GM21381 (cell line): Measurements from ENCODE around the gene TDO2.
"Not testable (repeated sequence)": the region's sequence is repeated elsewhere in the genome, so short reads cannot be mapped to it uniquely, and the experiment has no call there.

Experiments
- ATAC-seq: cut with Tn5 transposase; IDR thresholded peaks from one replicate; pipeline ENCODE4 v1.9.1; 2021; ENCODE audit warnings: mild to moderate bottlenecking, moderate library complexity; ENCODE audit not compliant: unreplicated experiment

TDO2 gene

DNA sequence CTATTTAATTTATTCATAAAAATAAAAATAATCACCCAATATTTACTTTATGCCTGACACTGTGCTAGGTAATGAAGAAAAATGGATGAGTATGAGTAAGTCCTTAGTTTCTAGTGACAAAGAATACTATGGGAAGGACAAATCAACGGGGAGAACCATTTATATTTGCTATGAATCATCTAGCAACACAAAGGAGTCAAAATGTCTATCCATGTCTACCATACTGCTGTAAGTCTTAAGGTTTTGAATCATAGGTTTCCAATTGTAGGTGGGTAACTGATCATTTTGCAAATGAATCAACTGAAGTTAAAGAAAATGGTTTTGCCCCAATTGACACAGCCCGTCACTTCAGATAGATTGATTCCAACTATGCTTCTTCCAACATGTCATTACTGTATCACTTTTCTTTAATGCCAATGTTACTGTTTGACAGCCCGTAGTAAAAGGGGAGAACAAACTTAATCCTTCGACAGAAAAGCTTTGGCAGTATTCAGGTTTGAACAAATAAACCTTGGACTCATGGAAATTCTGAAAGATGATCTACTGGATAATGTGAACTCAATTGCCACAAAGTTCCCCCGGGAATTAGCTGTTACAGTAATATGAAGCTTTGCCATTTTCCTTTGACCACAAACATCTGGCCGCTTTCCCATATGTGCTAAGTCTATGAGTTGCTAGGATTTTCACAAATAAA lies 3.2 kb downstream of the TDO2 start:
- no peak for ATAC-seq

DNA sequence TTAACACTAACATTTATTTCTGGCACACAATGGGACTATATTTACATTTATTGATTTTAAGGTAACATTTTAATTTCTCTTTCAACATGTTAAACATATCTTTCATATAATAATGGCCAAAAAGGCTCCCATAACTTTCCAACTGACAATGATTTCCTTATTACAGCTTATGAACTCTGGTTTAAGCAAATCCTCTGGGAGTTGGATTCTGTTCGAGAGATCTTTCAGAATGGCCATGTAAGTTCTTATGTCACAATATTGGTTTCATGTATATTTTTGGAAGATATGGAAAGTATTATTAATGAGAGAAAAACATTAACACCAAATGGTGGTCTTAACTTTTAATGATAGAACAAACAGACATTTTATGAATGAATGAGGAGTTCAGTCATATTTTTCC lies 4.1 kb downstream of the TDO2 start:
- no peak for ATAC-seq

DNA sequence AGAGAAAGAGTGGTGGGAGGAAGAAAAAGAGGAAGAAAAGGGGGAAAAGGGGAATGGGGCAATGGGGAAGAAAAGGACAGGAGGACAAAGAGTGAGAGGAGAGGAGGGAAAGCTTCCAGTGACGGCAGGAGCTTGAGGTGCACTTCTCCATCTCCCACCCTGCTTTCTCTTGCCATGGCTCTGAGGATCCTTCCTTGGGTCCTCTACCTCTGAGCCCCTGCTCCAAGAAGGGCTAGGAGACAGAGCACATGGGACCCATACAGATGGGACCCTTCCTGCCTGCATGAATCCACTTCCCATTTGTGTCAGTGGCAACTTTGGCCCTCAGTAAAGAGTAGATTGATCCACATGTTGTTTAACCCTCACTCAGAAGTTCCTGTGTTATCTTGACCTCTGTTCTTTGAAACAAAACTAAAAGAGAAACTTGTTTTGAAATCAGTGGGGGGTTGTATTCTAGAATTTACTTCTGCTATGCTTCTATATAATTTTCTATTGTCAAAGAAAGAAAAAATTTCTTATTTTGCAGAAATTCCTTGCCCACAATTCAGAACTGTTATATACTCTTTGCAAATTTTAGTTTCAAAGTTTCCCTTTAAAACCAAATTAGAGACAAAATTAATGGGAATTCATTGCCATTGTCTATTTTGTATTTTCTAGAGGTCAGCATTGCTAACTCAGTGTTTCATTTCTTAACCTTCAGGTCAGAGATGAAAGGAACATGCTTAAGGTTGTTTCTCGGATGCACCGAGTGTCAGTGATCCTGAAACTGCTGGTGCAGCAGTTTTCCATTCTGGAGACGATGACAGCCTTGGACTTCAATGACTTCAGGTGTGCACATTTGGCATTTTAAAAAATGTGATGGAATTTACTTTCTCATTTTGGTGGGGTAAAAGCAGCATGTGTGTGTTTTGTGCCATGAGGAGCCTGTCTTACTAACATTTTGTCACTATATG lies 5.0 kb downstream of the TDO2 start:
- peak; percentile 83 for ATAC-seq

DNA sequence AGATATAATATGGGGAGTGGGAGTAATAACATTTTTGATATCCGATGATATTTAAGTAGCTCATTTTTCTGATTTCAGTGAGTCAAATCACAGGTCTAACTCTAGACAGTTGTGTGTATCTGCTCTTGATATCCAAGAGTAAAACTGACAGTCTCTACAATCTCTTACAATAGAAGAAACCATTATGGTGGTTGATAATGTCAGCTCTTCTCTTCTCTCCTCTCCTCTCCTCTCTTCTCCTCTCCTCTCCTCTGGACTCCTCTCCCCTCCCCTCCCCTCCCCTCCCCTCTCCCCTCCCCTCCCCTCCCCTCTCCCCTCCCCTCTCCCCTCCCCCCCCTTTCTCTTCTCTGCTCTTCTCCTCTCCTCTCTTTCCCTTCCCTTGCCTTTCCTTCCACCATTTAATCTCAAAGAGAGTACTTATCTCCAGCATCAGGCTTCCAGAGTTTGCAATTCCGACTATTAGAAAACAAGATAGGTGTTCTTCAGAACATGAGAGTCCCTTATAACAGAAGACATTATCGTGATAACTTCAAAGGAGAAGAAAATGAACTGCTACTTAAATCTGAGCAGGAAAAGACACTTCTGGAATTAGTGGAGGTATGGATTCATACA lies 6.2 kb downstream of the TDO2 start:
- ATAC-seq, result no peak

DNA sequence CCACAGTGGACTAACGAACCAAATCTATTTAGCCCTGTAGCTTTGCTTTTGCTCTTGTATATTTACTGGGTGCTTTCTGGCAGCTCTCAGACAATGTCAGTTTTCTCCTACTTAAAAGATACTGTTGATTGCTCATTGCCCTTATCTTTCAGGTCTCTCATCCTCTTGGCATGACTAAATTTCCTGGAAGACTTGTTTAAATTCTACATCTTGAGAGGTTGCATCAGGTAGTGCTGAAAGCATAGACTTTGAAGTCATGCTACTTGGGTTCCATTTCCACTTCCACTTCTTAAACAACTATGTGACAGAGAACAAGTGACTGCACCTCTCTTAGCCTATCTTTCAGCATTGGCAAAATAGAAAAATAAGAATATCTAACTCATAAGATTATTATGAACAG lies 8.4 kb downstream of the TDO2 start:
- no peak for ATAC-seq

DNA sequence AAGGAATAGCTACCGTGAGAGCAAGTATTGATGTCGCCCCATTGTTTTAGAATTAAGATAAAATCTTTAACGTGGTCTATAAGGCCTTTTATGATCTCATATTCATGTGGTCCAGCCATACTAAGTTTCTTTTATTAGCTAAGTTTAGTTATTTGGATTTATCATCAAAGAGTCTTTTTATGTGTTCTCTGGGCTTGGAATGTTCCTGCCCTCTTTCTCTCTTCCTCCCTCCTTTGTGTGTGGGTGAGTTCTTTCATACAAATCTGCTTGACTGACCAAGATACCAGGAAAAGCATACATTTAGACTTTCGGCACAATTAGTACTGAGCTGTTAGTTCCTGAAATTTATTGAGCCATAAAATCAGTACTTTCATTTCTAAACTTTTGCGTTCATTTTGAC lies 11.3 kb downstream of the TDO2 start:
- no peak for ATAC-seq

DNA sequence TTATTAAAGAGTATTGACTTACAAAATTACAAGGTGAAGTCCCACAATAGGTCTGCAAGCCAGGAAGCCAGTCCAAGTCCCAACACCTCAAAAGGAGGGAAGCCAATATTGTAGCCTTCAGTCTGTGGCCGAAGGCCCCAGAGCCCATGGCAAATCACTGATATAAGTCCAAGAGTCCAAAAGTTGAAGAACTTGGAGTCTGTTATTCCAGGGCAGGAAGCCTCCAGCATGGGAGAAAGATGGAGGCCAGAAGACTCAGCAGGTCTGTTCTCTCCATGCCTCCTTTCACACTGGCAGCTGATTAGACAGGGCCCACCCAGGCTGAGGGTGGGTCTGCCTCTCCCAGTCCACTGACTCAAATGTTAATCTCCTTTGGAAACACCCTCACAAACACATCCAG lies 18.1 kb downstream of the TDO2 start:
- no peak for ATAC-seq

DNA sequence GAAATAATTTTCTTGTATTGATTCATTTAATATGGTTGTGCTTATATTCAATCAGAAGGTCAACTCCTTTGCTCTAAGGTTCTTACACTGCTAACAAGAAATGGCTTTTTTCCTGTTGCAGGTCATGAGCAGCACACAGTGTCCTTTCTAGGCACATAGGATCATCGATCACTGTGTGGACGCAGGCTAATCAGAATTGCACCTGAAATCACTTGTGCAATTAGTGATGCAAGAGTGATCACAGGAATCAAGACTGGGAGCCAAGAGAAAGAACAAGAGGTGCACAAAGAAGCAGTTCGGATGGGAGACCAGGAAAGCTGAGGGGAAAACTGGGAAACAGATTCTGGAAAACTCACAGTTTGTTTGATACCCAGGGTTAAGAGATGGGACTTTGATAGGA lies 21.1 kb downstream of the TDO2 start:
- ATAC-seq, result no peak

DNA sequence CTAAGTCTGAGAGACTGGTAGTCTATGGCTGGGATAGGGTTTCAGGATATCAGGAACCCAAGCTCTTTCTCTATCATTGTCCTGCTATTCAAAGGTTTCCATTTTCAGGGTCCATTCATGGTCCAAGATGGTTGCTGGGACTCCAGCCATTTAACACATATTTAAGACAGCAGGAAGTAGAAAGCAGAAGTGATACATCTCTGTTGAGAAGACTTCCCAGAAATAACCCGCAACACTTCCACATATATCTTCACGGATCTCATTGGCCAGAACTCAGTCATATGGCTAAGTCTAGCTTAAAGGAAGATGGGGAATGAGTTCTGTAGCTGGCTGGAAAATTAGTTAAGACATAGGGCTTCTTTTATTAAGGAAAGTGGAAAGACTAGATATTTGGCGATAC lies 26.3 kb downstream of the TDO2 start:
- no peak for ATAC-seq

DNA sequence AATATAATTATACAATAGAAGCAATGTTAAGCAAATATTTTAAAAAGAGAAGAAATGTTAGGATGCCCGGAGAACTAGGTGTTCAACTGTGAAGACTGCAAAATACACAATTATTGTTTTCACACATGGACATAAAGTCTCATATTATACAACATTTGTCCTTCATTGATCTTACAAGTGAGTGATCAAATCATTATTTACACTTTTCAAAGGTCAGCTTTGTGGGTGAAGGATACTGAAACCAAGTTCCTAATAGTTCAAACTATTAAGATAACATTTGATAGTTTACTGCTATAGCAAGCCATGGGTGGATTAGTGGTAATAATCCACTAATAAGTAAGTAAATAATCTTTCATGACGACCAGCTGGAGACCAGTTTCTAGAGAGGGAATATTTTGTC lies 26.8 kb downstream of the TDO2 start:
- ATAC-seq, result no peak

DNA sequence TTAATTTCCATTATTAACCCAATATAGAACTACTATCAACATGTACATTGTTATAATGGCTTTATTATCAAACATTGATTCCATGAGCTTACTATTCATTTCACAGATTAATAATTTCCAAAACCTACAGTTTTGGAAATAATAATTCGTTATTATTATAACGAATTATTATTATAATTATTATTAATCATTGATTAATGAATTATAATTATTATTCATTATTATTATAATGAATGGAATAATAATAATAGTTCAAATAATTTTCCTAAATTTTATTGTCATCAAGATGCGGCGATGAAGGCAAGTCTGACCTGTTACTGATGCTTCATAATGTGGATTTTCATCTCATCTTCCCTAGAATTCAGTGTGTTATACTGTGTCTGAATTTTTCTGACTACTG lies 28.1 kb downstream of the TDO2 start:
- ATAC-seq, result no peak

DNA sequence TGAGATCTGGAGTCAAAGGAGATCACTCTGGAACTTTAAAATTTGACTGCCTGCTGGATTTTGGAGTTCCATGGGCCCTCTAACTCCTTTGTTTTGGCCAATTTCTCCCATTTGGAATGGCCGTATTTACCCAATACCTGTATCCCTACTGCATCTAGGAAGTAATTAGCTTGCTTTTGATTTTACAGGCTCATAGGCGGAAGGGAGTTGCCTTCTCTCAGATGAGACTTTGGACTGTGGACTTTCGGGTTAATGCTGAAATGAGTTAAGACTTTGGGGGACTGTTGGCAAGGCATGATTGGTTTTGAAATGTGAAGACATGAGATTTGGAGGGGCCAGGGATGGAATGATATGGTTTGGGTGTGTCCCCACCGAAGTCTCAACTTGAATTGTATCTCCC lies 31.1 kb downstream of the TDO2 start:
- not testable (repeated sequence) for ATAC-seq

DNA sequence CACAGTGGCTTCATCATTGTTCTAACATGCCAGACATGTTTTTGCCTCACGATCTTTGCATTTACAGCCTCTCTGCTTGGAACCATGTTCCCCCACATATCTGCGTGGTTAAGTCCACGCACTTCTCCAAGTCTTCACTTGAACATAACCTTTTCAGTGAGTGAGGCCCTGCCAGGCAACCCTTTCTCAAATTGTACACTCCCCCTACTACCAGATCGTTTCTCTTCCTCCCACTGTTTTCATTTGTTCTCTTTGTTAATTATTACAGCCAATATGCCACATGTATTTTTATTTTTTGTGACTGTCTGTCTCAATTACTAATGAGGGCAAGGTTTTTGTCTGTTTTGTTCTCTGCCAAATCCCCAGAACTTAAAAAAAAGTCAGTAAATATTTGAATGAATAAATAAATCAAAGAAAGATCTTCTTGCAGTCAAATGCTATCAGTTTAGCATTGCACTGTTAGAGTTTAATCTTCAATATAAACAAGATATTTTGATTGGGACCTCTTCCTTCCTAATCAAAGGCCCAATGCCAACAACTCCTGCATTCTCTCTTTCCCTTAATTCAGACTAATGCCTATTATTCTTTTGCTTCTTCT lies 32.0 kb downstream of the TDO2 start:
- no peak for ATAC-seq

DNA sequence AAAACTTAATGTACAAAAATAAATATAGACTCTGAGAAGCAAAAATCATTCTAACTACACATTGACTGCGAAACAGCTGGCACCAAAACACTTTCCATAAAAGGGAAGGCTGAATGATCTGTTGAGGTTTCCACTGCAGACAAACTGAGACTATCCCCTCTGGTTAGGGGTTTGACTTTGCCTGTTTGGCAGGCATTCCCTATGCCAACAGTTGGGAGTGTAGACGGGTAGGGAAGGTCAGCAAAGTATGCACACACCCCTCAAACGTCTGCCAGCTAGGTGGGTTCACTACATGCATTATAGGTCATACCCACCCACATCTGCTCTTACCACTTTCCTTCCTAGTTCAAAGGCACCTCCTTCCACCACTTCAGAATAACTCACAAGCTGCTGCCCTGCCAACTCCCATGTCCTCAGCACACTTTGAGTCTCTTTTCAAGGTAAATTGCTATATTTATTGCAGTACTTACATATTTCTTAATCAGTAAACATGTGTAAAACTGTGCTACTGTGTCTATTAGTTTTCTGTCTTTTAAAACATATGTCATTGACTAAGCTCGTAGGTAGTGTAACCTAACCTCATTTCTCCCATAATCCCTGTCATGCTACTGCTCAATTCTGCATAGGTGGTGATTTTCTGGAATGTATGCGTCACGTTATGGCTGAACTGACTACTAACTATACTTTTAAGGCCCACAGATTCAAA lies 37.7 kb downstream of the TDO2 start:
- ATAC-seq, result no peak

DNA sequence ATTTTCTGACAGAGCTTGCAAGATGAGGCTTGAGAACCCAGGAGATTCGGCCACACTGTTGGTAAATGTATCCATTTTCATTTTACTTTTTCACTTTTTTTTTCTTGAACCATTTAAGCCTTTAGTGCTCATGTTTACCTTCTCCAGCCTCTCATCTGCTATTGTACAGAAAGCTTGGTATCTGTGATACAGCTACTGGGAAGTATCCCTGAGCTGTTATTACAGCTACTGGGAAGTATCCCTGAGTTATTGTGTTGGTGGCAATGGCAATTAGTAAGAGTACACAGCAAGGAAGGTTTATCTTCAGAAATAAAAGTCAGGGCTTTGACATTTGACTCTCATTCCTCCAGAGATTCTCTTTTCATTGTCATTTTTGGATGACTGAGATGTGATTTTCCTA lies 38.3 kb downstream of the TDO2 start:
- no peak for ATAC-seq

DNA sequence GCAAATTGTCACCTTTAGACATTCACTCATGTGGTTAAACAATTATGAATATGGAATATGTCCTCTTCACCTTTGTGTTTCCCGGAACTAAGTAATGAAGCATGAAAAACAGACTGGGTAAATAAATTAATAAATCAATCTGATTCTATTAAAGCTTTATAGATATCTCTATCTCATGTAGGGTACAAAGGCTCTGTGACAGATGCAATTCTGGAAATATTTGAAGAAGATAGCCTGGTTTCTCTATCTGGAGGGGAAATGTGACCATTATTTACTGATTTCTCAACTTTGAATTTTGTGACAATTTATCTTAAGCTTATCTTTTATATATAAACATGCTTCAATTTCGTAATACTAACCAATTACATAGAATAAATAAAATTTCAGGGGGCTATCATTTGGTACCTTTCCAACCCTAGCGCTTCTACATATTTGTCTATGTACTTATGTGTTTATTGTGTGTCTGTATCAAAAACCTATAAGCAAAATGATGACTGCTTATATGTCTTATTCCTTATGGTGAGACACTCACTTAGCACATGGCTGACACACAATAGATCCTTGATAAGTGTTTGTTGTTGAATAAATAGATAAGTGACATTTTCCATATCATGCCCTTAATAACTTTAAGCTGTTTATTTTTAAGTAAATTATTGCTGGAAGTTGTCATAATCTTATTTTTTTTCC lies 40.3 kb downstream of the TDO2 start:
- no peak for ATAC-seq

DNA sequence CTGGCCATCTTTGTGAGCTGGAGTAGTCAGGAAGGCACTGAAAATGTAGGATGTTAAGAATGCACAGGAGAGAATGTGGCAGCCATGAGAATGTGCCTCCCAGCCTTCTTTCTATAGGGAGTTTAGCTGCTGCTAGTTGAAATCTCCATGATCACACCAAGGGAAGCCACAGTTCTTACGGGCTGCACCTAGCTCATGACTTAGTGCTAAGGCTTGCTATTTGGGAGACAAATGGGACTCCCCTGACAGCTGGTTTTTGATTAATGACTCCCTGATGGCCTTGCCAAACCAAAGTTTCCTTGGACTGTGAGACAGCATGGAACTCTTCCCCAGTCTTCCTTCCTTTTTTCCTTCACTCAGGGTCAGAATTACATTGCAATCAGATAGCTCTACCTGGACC lies 41.0 kb downstream of the TDO2 start:
- ATAC-seq, result no peak

DNA sequence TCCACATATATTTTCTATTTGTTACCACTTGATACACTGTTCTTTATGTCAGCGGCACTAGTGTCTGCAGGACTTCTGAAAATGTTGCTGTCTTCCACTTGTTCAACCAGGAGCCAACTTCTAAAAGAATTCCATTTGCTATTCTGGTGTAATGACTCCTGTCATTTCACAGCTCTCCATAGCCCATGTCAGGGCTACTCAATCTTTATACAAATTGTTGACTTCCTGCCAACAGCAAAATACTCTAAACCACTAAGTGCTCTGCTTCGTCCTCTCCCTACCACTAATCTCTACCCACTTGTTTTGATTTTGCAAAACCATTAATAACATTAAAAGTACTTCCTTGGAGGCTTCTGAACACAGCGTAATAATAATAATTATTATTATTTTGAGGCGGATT lies 43.0 kb downstream of the TDO2 start:
- ATAC-seq, result no peak

DNA sequence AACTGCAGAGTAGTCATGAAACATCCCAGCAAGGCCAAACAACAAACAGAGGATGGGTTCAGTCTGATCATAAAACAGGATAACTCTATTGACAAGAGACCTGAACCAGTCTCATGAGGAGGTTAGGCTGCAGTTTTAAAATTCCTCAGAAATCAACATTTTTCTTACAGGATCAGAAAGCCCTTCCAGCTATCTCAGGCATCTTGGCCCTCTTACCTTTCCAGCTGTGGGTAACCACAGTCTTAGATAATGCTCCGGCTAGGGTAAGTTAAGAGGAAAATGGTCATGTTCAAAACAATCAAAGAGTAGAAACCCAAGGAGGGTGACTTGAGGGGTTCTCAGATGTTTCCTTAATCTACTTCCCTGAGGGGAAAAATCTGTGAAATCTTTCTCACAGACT lies 45.0 kb downstream of the TDO2 start:
- ATAC-seq, result no peak

DNA sequence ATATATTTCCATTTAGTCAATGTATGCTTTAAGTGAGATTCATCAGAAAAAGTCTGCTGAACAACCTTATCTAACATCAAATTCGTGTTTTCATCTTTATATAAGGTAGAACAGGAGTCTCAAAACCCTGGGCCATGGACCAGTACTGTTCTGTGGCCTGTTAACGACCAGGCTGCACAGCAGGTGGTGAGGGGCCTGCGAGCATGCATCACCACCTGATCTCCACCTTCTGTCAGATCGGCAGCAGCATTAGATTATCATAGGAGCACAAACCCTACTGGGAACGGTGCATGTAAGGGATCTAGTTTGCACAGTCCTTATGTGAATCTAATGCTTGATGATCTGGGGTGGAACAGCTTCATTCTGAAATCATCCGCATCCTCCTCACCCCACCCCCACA lies 47.0 kb downstream of the TDO2 start:
- ATAC-seq, result no peak
